ENCODE results near the gene DNAH17.
A peak's percentile ranks its signal among the peaks of the same experiment; 100 is the strongest.

DNAH17 gene

DNA sequence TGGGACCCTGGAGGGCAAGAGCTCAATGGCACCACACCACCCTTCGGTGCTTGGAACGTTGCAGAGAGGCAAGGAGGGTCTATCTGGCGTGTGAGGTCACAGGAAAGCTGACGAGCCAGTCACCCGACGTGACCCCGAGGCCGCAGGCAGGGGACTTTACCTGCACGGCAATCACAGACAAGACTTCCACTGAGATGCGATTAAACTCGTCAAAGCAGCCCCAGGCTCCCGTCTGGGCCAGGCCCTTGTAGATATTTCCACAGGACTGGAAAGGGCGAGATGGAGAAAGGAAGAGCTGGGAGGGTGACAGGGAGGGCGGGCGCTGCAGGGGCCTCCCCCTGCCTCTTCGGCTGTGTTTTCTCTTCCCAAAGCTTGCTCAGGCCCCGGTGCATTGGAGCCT is 78.3 kb downstream of the DNAH17 start:
- peak; percentile 29 for DNase-seq (ENCODE audit: low spot score)

DNA sequence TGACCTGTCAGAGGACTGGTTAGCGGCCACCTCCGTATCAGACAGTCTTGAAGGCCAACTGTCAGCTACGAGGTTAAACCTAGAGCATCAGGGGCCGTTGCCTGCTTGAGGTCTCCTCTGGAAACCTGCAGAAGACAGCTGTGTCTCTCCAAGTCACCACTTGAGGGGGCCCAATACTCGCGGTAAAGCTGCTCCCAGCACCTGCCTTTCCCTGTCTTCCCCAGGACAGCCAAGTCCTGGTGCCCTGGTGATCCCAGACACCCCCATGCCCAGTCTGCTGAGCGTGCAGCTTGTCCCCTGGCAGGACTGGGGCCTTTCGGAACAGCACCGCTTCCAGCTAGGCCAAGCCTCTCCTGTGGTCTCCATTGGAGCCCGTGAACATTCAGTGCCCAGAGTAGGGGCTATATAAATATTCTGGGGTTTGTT is 80.1 kb downstream of the DNAH17 start:
- DNase-seq (ENCODE audit: low spot score), result peak; percentile 84

DNA sequence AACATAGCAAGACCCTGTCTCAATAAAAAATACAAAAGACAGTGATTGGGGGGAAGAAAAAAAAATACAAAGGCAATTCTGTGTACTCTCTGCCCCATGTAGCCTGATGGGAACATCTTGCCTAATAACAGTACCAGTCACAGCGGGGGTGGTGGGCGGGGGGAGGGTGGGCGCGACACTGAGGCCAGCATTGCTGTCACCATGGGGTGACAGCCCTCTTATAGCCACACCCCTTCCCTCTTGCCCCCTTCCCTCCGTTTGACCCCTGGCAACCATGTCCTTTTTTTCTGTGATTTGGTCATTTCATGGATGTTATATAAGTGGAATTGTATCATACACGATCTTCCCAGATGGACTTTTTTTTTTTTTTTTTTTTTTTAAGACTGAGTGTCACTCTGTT is 80.9 kb downstream of the DNAH17 start:
- DNase-seq (ENCODE audit: low spot score), result no peak

DNA sequence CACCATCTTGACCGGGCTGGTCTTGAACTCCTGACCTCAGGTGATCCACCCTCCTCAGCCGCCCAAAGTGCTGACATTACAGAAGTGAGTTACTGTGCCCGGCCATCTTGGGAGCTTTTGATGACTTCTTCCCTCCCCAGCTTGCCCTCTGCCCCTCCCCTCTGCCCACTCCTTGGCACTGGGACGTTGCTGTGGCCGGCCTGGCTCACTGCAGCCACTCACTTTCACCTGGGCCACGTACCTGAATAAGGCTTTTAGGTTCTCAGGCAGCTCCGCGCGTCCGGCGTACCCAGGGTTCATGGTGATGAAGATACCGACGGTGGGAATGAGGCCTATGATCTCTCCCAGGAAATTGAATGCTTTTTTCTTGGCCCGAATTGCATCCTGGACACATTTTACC is 81.6 kb downstream of the DNAH17 start:
- DNase-seq (ENCODE audit: low spot score), result no peak

DNA sequence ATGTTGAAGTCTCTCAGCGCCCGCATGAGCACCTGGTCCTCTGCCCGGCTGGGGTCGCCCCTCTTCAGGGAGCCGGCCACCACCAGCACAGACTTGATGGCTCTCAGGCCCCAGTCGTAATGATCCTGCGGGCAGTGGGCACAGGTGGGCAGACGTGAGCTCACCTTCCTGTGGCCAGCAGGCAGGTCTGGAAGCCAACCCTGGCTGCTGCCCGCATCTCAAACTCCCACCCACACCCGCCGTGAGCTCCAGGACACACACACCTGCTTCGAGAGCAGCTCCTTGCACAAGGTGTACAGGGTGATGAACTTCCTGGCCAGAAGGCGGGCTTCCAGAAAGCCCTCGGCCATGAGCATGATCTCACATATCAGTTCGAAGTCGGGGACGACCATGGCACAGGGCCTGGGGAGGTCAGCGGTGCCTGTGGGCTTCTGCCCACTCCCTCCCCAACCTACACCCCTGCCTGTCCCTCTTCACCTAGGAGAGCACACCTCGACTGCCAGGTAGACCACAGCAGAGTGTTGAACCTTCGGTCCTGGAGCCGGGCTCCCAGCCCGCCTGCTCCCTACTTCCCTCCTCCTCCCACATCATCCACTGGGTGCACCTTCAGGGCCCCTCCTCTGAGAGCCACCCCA is 82.4 kb downstream of the DNAH17 start:
- DNase-seq (ENCODE audit: low spot score), result no peak

DNA sequence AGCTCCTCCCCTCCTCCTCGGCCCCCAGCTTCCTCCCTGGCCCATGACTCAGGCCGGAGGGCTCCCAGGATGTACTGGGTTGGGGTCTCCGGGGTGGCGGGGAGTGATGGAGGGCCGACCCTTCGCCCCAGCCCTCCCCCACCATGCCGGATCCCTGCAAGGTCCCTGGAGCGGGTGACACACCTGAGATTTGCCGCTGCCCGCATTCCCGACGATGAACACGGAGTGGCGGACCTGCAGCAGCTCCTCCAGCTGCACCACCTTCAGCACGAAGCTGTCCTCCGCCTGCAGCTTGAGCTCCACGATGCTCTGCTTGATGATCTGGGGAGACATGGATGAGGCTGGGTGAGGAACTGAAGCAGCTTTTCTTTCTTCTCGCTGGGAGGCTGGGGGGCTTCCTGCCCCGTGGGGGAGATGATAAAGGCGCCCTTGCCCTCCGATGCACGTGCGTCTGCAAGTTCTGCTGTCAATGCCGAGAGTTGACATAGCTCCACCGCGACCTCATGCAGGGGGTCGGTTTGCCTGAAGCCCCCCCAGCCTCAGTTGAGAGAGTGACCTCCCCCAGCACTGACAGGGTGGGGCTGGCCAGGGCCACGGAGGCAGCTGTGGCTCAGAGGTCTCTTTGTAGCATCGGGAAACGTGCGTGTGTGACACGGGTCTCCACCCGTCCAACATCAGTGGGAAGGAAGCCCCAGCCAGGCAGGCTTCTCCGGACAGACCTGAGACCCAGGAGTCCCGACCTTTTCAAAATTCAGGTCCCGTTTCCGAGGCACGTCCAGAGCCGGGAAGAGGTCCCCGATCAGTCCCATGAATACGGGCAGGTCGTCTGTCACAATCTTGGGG is 83.1 kb downstream of the DNAH17 start:
- DNase-seq (ENCODE audit: low spot score), result no peak

DNA sequence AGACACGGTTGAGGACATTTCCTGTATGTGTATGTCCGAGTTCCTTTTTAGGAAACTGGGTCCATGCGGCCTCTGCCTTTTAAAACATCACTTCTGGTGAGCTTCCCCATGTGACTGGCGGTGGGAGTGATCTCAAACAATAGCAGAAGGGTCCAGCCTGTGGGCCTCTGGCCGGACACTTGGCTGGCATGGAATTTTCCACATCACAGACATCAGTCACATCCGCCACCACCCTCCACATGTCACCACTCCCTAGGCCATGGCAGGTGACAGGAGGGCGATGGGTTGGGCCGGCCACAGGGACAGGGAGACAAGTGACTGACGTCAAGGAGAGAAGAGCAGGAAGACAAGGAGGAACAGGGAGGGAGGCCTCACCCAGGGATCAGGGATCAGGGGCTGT is 83.7 kb downstream of the DNAH17 start:
- DNase-seq (ENCODE audit: low spot score), result no peak

DNA sequence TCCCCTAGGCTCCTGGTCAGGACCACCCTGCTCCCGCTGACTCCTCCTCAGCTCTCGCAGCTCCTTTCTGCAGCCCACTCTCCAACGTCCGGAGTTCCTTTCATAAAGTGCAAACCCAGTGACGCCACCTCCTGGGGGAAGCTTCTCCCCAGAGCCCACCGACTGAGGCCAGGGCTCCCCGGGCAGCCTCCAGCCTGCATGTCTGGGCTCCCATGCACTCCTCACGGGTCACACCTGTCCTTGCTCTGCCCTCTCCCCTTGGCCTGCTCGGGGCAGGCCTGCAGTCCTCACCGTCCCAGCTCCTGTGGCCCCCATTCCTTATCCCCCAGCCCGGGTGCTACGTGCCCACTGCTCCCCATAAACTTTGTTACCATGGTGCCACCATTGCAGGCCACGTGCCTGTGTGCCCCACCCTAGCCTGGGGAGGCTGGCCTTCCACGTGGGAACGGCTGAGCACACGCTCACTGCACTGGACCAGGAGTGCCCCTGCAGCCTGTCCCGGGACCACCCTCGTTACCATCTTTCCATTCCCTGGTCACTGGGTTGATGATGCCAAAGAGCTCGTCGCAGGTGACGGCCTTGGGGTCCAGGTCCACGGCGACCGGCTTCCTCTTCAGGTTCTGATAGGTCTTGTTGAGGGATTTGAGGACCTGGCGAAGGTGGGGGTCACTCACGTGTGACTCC is 84.9 kb downstream of the DNAH17 start:
- DNase-seq (ENCODE audit: low spot score), result no peak

DNA sequence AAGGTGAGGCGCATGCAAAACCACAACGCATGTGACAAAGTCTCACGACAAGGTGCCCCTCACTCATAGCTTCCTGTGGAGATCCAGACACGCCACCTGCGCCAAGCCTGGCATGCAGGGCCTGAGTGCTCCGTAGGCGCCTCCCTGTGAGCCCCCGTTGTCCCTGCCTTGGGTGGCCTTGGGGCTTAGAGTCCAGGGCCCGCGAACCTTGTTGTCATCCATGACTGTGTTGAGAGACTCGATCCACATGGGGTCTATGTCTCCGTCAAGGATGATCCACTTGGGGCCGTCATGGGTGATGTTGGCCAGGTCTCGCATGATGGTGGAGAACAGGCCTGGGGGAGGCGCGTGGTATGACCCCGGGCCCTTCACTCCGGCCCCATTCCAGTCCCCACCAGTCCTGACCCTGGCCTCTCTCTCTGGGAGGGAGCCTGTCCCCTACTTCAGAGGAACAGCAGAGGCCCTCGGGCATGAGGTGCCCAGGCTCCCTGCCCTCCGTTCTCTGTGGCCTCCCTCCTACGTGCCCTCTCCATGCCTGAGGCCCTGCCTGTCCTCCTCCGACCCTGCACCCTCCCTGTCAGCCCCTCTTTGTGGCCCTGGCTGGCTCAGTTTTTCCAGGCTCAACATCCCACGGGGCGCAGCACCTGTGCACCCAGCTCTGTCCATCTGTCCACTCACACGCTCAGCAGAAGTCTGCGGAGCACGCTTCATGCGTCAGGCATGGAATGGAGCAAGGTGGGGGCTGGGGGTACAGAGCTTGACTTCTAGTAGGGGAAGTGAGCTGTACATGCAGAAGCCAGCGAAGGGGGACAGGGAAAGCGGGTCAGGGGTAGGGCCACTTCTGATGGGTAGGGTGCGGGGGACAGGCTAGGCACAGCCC is 85.7 kb downstream of the DNAH17 start:
- DNase-seq (ENCODE audit: low spot score), result no peak

DNA sequence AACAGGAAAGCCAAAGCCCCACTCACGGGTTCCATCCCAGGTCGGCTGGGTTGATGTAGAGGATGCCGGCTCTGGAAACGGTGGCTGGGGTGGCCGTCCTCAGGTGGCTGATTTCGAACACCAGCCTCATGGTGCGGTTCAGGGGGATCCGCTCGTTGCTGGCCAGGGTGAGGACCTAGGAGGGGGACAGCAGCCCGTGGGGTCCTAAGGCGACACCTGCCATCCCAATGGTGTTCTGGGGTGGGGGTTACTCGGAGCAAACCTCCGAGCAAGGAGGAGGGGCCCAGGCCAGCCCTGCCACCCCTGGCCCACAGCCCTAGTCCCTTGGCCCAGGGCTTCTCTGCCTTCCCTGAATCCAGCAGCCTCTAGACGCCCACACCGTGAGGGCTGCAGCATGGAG is 86.5 kb downstream of the DNAH17 start:
- DNase-seq (ENCODE audit: low spot score), result no peak

DNA sequence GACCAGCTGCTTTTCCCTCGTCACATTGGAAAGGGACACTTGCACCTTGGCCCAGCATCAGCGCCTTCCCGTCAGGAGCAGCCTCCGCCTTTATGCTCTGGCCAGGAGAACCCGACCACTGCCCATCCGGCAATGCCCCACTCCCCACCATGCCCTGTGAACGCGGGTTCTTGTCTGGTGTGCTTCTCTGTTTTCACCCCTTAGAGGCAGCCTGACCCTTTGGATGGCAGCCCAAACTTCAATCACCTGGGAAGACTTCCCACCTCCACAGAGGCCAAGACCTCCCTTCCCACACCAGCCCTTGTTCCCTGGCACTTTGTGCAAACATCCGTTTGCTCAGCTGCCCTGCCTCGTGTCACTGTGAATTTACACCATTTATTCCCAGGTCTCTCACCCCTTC is 87.0 kb downstream of the DNAH17 start:
- no peak for DNase-seq (ENCODE audit: low spot score)

DNA sequence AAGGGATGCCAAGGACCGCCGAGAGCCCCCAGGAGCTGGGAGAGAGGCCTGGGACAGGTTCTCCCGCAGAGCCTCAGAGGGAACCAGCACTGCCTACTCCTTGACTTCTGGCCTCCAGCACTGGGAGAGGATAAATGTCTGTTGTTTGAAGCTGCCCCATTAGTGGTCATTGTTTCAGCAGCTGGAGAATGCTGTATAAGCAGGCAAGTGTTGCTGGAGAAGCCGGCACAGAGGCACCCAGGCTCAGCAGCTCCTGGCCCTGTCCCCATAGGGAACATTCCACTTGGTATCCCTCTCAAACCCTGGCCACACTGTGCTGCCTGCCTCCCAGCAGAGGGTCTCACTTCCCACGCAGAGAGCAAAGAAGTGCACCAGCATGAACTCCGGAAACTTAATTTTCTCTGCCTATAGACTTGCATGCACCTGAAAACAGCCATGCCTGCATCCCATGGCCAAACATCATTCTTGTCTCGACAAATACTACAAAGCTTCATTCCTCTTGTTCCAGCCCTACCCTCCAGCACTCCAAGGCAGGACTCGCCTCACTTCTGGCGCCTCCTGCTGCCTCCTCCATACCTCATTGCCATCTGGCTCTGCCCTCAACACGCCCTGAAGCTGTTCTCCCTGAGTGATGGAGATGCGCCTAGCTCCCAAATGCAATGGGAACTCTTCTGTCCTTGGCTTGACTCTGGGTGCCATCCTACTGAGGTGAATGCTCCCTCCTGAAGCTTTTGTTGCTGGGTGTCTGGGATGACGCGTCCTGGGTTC is 88.1 kb downstream of the DNAH17 start:
- DNase-seq (ENCODE audit: low spot score), result no peak

DNA sequence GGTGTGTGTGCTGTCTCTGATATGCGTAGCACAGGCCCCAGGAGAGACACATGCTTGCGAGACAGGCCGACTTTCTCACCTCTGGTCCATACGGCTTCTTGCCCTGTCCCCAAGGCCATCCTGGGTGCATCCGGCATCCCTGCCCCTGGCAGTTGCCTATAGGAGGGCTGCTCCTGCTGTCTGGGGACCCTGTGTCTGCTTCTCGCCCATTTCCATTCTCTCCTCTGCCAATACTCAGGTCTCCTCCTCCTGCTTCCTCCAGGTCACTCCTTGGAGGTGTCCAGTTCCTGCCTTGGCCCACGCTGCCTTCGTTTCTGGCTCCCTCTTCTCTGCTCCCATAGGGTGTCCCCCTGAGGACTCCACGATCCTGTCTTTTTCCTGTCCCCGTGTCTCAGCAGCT is 89.0 kb downstream of the DNAH17 start:
- no peak for DNase-seq (ENCODE audit: low spot score)

DNA sequence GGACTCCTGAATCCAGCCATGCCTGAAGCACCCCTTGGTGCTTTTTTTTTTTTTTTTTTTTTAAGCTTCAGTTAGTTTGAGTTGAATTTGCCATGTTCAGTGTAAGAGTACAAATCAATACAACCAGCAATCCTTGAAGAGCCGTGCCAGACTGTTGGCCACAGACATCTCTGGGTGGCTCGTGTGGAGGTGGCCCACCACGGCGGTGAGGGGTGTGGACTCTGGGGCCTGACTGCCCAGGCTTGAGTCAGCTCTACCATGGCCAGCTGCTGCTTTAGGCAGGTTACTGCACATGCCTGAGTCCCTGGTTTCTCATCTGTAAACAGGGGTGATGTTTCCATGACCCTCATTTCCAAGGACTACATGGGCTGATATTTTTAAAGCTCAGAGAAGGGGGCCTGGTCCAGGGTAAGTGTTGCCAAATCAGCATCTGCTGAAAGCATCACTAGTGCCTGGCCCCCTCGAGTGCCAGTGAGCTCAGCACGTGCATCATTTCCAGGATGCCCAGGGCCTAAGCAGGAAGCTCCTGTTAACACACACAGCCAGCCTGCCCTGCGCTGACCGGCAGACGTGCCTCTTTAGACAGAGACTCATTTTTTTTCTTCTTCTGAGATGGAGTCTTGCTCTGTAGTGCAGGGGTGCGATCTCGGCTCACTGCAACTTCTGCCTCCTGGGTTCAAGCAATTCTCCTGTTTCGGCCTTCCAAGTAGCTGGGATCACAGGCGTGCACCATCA is 90.1 kb downstream of the DNAH17 start:
- no peak for DNase-seq (ENCODE audit: low spot score)

DNA sequence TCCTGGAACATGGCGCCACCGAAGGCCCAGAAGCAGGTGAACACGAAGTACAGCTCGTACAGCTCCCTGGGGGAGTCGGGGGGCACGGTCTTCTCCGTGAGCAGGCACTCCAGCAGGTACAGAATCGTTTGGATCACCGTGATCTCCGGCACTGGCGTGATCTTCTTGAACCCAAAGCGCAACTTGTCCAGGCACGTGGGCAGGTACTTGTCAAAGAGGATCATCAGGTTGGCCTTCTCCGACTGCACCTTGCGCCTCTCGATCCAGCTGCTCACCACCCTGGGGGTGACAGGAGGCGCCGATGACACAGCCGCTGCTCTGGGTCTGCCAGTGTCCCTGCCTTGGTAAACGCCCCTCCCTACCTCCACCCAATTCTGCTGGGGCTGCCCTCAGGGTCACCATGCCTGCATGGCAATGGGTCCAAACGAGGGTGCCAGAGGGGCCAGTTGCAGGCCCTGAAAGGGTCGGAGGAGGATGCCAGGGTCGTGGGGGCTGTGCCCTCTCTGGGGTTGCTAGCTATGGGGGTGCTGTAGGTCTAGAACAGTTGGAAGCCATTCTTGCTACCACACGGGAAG is 90.9 kb downstream of the DNAH17 start:
- DNase-seq (ENCODE audit: low spot score), result no peak

DNA sequence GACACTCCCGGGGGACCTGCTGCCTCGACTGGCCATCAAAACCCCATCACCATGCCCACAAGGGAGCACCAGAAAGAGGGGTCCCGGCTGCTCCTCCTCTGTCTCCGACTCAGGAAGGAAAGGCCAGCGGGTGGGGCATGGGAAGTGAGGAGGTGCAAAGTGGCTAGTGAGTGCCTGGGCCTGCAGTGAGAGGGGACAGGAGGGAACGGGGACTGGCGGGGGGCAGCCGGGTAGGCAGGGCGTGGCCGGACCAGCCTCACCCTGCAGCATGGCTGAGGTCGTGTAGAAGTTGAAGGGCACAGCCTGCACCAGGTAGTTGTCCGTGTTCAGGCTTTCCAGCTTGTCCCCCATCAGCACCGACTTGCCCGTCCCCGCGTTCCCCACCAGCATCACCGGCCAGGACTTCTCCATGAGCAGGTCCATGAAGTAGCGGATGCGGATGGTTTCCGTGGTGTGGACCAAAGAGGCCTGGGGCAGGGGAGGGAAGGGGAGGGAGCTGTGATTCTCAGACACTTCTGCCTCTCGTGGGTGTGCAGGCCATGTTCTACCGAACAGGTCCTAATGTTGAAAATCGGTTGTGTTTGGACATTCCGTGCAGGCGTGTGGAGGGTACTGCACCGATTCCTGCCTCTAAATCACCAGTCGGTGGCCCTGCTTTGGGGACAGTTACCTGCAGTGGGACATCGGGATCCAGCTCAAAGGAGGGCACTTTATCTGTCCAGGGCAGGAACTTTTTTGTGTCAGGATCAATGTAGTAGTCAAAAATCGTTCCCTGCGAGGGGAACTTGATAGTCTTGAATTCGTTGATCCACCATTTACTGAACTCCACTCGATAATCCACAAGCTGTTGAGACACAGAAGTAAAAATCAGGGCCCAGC is 91.7 kb downstream of the DNAH17 start:
- no peak for DNase-seq (ENCODE audit: low spot score)

DNA sequence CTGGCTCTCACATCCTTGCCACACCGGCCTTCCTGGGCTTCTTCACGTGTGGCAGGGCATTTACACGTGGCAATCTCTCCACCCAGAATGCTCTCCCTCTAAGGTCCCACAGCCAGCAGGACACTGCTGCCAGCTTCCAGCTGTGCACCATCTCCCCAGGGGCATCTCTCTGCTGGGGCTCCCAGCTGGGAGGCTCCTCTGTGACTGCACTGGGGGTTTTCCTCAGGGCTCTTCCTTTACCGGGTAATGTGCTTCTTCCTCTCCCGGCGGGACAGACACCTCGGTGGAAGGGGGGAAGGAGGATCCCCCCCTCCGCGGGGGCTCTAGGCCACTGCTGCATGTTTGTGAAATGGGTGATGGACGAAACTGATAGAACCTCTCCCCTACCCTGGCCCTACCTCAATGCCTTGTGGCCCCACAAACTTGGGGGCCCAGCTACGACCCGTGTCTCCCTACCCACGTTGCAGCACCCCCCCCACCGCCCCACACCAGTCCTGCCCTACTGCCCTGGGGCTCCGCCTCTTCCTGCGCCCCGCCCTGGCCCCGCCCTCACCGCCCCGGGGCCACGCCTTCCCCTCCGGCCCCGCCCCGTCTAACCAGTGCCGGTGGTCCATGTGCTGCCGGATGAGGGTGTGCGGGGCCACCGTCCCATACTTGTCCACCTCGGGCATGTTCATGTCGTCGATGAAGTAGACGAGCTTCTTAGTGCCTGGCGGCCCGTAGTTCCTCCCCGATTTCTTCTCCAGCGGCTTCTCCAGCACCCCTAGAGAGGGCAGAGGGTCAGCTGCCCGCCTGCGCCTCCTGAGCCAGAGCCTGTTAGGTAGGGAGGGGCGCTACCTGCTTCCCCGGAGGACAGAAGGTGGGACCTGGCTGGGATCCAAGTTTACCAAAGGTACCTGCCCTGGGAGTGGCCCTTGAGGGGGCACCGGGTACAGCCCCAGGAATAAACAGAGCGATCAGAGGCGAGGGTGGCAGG is 92.6 kb downstream of the DNAH17 start:
- DNase-seq (ENCODE audit: low spot score), result no peak

DNA sequence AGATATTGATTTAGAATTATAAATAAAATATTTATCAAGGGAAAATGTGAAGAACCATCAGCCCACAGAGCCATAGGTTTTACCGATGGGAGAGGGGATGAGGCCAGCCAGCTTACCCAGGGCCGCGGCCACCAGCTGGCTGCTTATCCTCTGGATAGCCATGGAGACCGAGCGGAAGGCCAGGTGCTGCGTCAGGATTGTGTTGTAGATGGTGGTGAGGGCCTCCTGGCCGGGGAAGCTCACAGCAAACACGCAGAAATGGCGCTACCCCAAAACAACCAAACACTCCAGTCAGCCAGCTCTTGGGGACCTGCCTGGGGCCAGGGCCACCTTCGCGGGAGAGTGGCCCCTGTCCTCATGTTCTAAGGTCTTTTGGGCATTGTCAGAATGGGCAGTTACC is 97.8 kb downstream of the DNAH17 start:
- DNase-seq (ENCODE audit: low spot score), result no peak

Data from SK-N-DZ (cell line).